NB4 (cell line): ENCODE data around the gene LEMD2.

Experiments
- CTCF ChIP-seq: IDR thresholded peaks from one replicate; pipeline ENCODE4 v1.5.1; 2012; ENCODE audit warnings: low read depth, low read length
- MAX ChIP-seq: IDR thresholded peaks from 2 replicates; pipeline ENCODE4 v1.6.1; 2011; ENCODE audit warnings: low read depth, low read length
- POLR2A ChIP-seq: IDR thresholded peaks from 2 replicates; pipeline ENCODE4 v1.6.1; 2011; ENCODE audit warnings: mild to moderate bottlenecking; ENCODE audit not compliant: insufficient read length; ENCODE audit errors: extremely low read depth

GRCh38 chr6:33792981-33793380 lies 4.1 kb upstream of the LEMD2 start:
- TF ChIP-seq CTCF = no peak
- TF ChIP-seq MAX = no peak
- no peak for TF ChIP-seq POLR2A
